SK-N-SH (cell line): ENCODE measurements around the gene PARD6A. TPM values are rescaled to one million over a fixed set of nuclear protein-coding genes. Genes with fewer than 3 reads are reported as not detected.

Source experiments
- CTCF ChIA-PET: fragments of 300-600, 350-600 bp; formaldehyde crosslinking; extraction: SDS; loops from one replicate; lab custom pipeline; 2021; lab: Yijun Ruan, JAX
- POLR2A ChIA-PET: fragments of 350-600 bp; sonication (Branson Sonifier 250); formaldehyde crosslinking; extraction: SDS; loops from one replicate; lab custom pipeline; 2020; ENCODE audit warnings: antibody characterized with exemption, inconsistent platforms; lab: Yijun Ruan, JAX
- DNase-seq: peaks from one replicate; pipeline ENCODE4 v3.0.0; 2012
- H2AFZ ChIP-seq: fragments of 200-600 bp; sonication (generic); 2 replicates; pipeline ENCODE4 v1.8.1; 2016; ENCODE audit warnings: antibody characterized with exemption, mild to moderate bottlenecking, low read depth
- H3F3A ChIP-seq: fragments of 200-600 bp; sonication (generic); replicated peaks from 2 replicates; pipeline ENCODE3; 2016; ENCODE audit warnings: antibody characterized with exemption, mild to moderate bottlenecking; ENCODE audit not compliant: insufficient read depth
- H3K27ac ChIP-seq, 2 experiments: fragments of 200-500 bp in 1 of 2; fragments of 200-600 bp in 1 of 2; sonication (Bioruptor generic) in 1 of 2; sonication (generic), shearing (Covaris generic) in 1 of 2; 2 replicates each; pipeline versions ENCODE4 v1.5.1 to v1.6.1; 2014 to 2016; ENCODE audit warnings: low read depth in 2 of 2, inconsistent platforms in 1 of 2, low read length in 1 of 2, mild to moderate bottlenecking in 1 of 2, mixed read lengths in 1 of 2
- H3K27me3 ChIP-seq: fragments of 200-600 bp; sonication (generic), shearing (Covaris generic); 2 replicates; pipeline ENCODE4 v1.6.1; 2016; ENCODE audit warnings: mixed run types; ENCODE audit not compliant: insufficient read depth
- H3K36me3 ChIP-seq, 2 experiments: fragments of 200-500 bp in 1 of 2; fragments of 200-600 bp in 1 of 2; sonication (Bioruptor generic) in 1 of 2; sonication (generic) in 1 of 2; replicated peaks in 1 of 2; 2 replicates each; pipeline versions ENCODE3 to v1.5.1; 2014 to 2016; ENCODE audit warnings: low read length in 1 of 2, mild to moderate bottlenecking in 1 of 2; ENCODE audit not compliant: insufficient read depth in 2 of 2, control insufficient read depth in 1 of 2
- H3K4me1 ChIP-seq, 2 experiments: fragments of 200-500 bp in 1 of 2; fragments of 200-600 bp in 1 of 2; sonication (Bioruptor generic) in 1 of 2; sonication (generic), shearing (Covaris generic) in 1 of 2; 2 replicates each; pipeline versions ENCODE4 v1.5.1 to v1.6.1; 2014 to 2016; ENCODE audit warnings: low read depth in 1 of 2, low read length in 1 of 2, mixed run types in 1 of 2; ENCODE audit not compliant: insufficient read depth in 2 of 2, control insufficient read depth in 1 of 2
- H3K4me2 ChIP-seq: fragments of 200-600 bp; sonication (generic), shearing (Covaris generic); 2 replicates; pipeline ENCODE4 v1.6.1; 2017; ENCODE audit warnings: mixed run types
- H3K4me3 ChIP-seq, 2 experiments: fragments of 200-500 bp in 1 of 2; fragments of 200-600 bp in 1 of 2; sonication (Bioruptor generic) in 1 of 2; sonication (generic), shearing (Covaris generic) in 1 of 2; 2 replicates each; pipeline versions ENCODE4 v1.5.1 to v1.8.1; 2014 to 2016; ENCODE audit warnings: low read depth in 2 of 2, inconsistent platforms in 1 of 2, low read length in 1 of 2, mild to moderate bottlenecking in 1 of 2, mixed read lengths in 1 of 2, moderate library complexity in 1 of 2
- H3K79me2 ChIP-seq: fragments of 200-600 bp; sonication (generic); 2 replicates; pipeline ENCODE4 v1.8.1; 2017; ENCODE audit warnings: mild to moderate bottlenecking; ENCODE audit not compliant: insufficient read depth
- H3K9ac ChIP-seq: fragments of 200-600 bp; sonication (generic); 2 replicates; pipeline ENCODE4 v1.6.1; 2017; ENCODE audit warnings: mixed run types
- H3K9me2 ChIP-seq: fragments of 200-600 bp; sonication (generic); 2 replicates; pipeline ENCODE4 v1.6.1; 2017; ENCODE audit warnings: mixed run types
- H3K9me3 ChIP-seq: fragments of 200-600 bp; sonication (generic); 2 replicates; pipeline ENCODE4 v1.6.1; 2017; ENCODE audit warnings: mixed run types, mild to moderate bottlenecking, moderate library complexity
- H4K20me1 ChIP-seq: fragments of 200-600 bp; sonication (generic); 2 replicates; pipeline ENCODE4 v1.6.1; 2017; ENCODE audit warnings: mild to moderate bottlenecking, mixed run types; ENCODE audit not compliant: insufficient read depth
- FOXJ3 ChIP-seq: sonication (generic); formaldehyde crosslinking; IDR thresholded peaks from 2 replicates; pipeline ENCODE4 v1.5.1; 2020; ENCODE audit warnings: mild to moderate bottlenecking, missing genetic modification reagents
- GABPA ChIP-seq: IDR thresholded peaks from 2 replicates; pipeline ENCODE4 v1.4.0; 2012; ENCODE audit warnings: low read depth, mild to moderate bottlenecking
- GATA2 ChIP-seq: sonication (generic); formaldehyde crosslinking; IDR thresholded peaks from 2 replicates; pipeline ENCODE4 v1.5.0; 2020; ENCODE audit warnings: mild to moderate bottlenecking, missing genetic modification reagents
- JUND ChIP-seq: IDR thresholded peaks from 2 replicates; pipeline ENCODE4 v1.4.0; 2012
- NRF1 ChIP-seq: IDR thresholded peaks from 2 replicates; pipeline ENCODE4 v1.6.1; 2012; ENCODE audit warnings: low read depth, mild to moderate bottlenecking, low read length
- PBX3 ChIP-seq: IDR thresholded peaks from 2 replicates; pipeline ENCODE4; 2012
- RCOR1 ChIP-seq: fragments of 150-350 bp; IDR thresholded peaks from 2 replicates; pipeline ENCODE4 v1.6.1; 2017; ENCODE audit warnings: antibody characterized with exemption, low read length
- REST ChIP-seq: IDR thresholded peaks from 2 replicates; pipeline ENCODE4 v1.6.1; 2012; ENCODE audit warnings: mild to moderate bottlenecking, low read depth, low read length, moderate library complexity
- USF1 ChIP-seq: IDR thresholded peaks from 2 replicates; pipeline ENCODE4 v1.4.0; 2012; ENCODE audit warnings: low read depth, borderline replicate concordance
- WGBS: methylation state at CpG from one replicate; pipeline ENCODE4 v1.1.6; 2017; ENCODE audit warnings: low lambda C conversion rate; 5-methylcytosine and 5-hydroxymethylcytosine counted together
- polyA plus RNA-seq, 3 experiments: library from polyadenylated mRNA; depleted of rRNA; stranded (reverse); fragments of >200 nt; gene quantifications; 2 replicates each; pipeline ENCODE4 v1.2.3, GENCODE V29; 2012

PARD6A gene
- polyA plus RNA-seq, 1 of the 3 experiments (the other 2 are of a cell fraction) = 9.0 TPM

- H2AFZ ChIP-seq = no peak overlapping the region
- H3K79me2 ChIP-seq = peaks cover 4% of the 10 kb centered on the region; the same call in 1 of the 2 replicates
- no peak overlapping the region for H3K27ac ChIP-seq
- peaks cover 10 to 35% of the 10 kb centered on the region in 2 experiments; a peak in 2 of 4 replicates for H3K4me1 ChIP-seq
- no peak overlapping the region for H3K4me3 ChIP-seq
- no peak overlapping the region for H3K4me2 ChIP-seq
- DNase-seq = no peak
- no peaks in the 10 kb centered on the region for H4K20me1 ChIP-seq
- WGBS = 92% methylated on average over 6 of the region's 7 CpGs
- H3K36me3 ChIP-seq = peaks cover 0 to 13% of the 10 kb centered on the region in 2 experiments
- no peaks in the 10 kb centered on the region for H3K27me3 ChIP-seq
- no peak for TF ChIP-seq GATA2 (CRISPR knock-in tag)
- no peak for TF ChIP-seq RCOR1
- no peak for TF ChIP-seq JUND
- TF ChIP-seq GABPA = no peak
- no peak for TF ChIP-seq FOXJ3 (CRISPR knock-in tag)
- no peak for TF ChIP-seq REST
- no peak for TF ChIP-seq NRF1
- no peak for TF ChIP-seq USF1
- ChIA-PET POLR2A (interaction anchor here (1.1 kb wide), 1 partner anchor 102 kb away, joined by 4 read pairs; the partner anchor contains the start of gene CTCF), CTCF (interaction anchor here (1.1 to 18.3 kb wide), 10 partner anchors 8 to 376 kb away, joined by 3 to 246 read pairs (median 6); partner anchors contain the start of genes ATP6V0D1, CARMIL2 and CTCF)
- H3F3A ChIP-seq = peaks cover 24% of the 10 kb centered on the region
- H3K9ac ChIP-seq = no peak overlapping the region
- no peaks in the 10 kb centered on the region for H3K9me2 ChIP-seq
- no peaks in the 10 kb centered on the region for H3K9me3 ChIP-seq
Measured at GRCh38 chr16:67664871-67665270, 4.1 kb downstream of the PARD6A start.

DNA sequence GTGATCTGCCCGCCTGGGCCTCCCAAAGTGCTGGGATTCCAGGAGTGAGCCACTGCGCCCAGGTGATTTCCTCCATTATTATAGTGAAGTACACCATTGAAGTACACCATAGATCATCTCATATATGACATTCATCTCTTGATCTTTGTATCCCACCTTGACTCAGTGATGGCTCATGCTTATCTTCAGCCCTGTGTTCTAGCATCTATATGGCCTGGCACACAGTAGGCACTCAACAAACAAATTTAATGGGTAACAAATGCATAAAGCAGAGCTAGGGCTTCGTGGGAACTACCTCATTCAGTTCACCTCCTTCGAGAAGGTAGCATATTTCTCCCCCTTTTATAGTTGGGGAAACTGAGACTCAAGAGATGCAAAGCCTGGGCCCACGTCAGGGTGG lies 4.8 kb downstream of the PARD6A start:
- peaks cover 10 to 35% of the 10 kb centered on the region in 2 experiments; a peak in 2 of 4 replicates for H3K4me1 ChIP-seq
- peaks cover 21% of the 10 kb centered on the region for H3F3A ChIP-seq
- H4K20me1 ChIP-seq = no peaks in the 10 kb centered on the region
- peak overlapping the region; percentile 75; the same call in 1 of the 2 replicates for H3K9ac ChIP-seq
- TF ChIP-seq PBX3 = no peak
- peaks cover 3% of the 10 kb centered on the region; the same call in 1 of the 2 replicates for H3K79me2 ChIP-seq
- peak overlapping the region; percentile 94; the same call in 1 of the 2 replicates for H2AFZ ChIP-seq
- H3K27ac ChIP-seq = no peak overlapping the region; a peak in 2 of 4 replicates
- H3K9me2 ChIP-seq = no peaks in the 10 kb centered on the region
- H3K36me3 ChIP-seq = peaks cover 0 to 13% of the 10 kb centered on the region in 2 experiments
- peak overlapping the region; percentile 99 for H3K4me2 ChIP-seq
- peak overlapping the region; percentile 67 to 73 for H3K4me3 ChIP-seq
- no peaks in the 10 kb centered on the region for H3K9me3 ChIP-seq
- WGBS = 65% methylated on average over 5 of the region's 5 CpGs
- ChIA-PET CTCF (interaction anchor here (1.1 to 18.3 kb wide), 10 partner anchors 13 to 375 kb away, joined by 3 to 246 read pairs (median 8); partner anchors contain the start of genes ATP6V0D1, CARMIL2 and CTCF), POLR2A (interaction anchor here (1.0 to 1.1 kb wide), 2 partner anchors 9 to 103 kb away, joined by 3 to 4 read pairs; partner anchors contain the start of gene CTCF)
- no peaks in the 10 kb centered on the region for H3K27me3 ChIP-seq
- DNase-seq = no peak
